HTR-8/SVneo (cell line): Measurements from ENCODE around the gene ARFGEF3.
"Not testable (repeated sequence)": the region's sequence is repeated elsewhere in the genome, so short reads cannot be mapped to it uniquely, and the experiment has no call there.

Source experiments
- DNase-seq: peaks from one replicate; pipeline ENCODE4 v3.0.0; 2011; ENCODE audit warnings: low spot score, mixed read lengths; ENCODE audit not compliant: insufficient read length
- FAIRE-seq: peaks from 2 replicates; lab custom pipeline; 2011; peaks lifted over from hg19 to GRCh38; lab: Jason Lieb, UNC

ARFGEF3 gene

DNA sequence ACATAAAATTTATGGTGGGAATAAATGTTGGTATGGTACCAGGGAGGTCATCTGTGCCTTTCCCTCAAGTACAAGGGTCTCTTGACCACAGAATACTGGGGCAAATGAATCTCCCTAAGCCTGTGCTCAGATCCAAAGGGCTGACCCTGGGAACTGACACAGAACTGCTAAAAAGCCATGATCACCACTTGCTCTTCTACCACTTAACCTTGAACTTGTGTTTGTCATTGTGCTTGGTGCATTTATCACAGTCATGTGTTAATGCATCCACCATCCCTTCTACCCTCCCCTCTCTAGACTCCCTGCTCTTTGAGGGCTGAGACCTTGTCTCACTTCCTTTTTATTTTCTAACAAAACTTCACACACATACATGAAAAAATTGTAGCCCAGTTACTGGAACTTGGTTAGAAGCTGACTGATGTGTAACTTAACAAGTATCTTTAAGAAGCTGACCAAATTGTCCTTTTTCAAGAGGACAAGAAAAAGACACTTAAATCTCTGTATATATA, 102.7 kb downstream of the ARFGEF3 start:
- DNase-seq, result no peak
- FAIRE-seq, result no peak

DNA sequence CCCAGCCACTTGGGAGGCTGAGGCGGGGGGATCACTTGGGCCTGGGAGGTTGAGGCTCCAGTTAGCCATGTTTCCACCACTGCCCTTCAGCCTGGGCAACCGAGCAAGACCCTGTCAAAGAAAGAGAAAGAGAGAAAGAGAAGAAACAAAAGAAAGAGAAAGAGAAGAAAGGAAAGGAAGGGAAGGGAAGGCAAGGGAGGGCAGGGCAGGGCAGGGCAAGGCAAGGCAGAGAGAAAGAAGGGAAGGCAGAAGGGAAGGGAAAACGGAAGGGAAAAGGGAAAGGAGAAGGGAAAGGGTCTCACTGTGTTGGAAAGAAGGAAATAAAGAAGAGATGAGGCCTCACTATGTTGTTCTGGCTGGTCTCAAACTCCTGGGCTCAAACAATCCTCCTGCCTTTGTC, 104.4 kb downstream of the ARFGEF3 start:
- FAIRE-seq, result no peak
- no peak for DNase-seq

DNA sequence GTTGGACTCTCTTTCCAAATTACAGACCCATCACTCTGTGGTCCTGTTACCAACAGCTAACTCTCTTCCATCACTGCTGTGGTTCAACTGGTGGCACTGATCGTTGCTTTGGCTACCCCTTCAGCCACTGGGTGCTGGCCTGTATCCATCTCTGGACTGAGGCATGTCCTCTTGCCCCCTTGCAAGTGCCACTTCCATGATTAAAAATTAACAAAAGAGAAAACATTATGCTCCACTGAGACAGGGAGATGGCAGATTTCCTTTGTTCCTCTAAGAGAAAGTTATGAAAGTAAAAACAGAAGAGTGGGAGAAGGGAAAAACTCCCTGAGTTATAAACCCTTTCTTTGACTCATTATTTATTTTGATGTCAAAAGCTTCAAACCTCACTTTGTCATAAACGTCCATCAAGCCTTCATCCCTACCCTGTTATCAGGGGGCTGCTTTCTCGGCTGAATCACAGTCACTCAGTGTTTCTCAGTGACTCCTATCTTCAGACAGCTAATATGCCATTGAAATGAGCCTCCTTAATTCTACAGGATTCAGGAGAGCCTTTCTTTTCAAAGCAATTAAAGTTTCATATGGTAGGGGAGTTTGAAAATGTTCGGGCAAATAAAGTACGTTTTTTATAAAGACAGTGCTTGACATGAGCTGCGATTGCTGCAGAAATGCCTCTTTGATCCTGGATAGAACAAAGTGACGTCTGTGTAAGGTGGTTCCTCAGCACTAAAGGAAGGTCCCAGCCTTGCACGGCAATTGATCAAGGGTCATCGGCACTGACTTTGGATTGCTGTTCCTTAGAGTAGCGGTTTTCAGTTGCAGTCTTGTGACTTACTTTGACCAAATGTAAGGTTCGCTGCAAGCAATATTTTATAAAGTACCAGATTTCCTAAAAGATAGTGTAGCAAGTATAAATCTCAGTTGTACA, 106.5 kb downstream of the ARFGEF3 start:
- DNase-seq, result no peak
- no peak for FAIRE-seq

DNA sequence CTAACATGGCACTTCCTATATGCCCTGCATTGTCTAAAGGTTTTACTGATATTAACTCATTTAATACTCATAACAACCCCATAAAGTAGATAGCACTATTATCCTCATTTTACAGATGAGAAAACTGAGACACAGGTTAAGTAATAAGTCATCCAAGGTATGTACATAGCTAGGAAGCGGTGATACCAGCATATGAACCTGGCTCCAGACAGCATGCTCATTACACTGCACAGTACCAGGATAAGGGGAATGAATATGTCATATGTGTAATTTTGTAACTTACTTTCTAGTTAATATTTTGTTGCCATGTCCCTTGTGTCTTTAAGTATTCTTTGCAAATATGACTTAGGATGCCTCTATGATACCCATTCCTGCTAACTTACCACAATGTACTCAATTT, 109.7 kb downstream of the ARFGEF3 start:
- no peak for FAIRE-seq
- DNase-seq, result no peak

DNA sequence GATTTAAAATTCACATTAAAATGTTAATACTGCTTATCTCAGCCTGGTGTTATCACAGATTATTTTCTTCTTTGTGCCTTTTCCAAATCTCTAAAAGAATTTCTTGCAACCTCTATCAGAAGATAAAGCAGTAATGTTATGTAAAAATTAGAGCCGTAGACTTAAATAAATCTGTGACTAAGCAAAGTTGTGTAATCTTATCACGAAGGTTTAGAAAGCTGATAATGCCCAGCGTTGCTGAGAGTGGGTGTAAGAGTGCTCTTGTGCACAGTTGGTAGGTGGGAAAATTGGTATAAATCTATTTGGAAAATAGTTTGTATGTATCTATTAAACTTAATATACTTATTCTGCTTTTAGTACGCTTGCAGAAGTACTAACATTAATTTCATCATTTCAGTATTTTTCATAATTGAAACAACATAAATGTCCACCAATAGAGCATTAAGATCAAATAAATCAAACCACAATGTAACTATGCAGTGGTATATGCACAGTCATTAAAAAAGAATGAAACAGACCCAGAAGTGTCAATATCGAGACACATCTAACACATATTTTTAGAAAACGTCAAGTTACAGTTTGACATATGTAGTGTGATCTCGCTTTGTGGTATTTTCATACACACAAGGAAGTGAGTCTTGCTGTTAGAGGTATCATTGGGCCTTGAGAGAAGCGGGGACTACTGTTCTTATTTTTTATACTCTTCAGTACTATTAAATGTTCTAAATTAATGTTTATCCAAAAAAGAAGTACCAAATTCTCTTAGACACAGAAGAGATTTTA, 111.0 kb downstream of the ARFGEF3 start:
- FAIRE-seq (no peak), DNase-seq (no peak)

DNA sequence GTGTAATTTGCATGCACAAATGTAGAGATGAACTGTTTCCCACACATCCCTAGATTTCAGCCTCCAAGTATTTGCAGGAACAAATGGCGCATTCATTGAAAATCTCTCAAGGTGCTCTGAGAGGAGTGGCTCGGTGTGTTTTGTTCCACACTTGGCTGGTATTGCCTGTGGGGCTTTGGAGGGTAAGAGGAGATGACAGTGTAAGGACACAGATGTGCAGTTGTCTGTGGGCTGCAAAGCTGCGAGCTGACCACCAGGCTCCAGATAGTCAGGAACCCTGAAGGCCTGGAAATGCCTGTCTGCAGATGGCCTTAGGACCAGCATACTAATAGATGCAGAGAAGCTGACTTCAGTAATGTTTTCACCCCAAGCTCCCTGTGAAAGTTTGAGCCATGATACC, 114.2 kb downstream of the ARFGEF3 start:
- FAIRE-seq, result no peak
- no peak for DNase-seq

DNA sequence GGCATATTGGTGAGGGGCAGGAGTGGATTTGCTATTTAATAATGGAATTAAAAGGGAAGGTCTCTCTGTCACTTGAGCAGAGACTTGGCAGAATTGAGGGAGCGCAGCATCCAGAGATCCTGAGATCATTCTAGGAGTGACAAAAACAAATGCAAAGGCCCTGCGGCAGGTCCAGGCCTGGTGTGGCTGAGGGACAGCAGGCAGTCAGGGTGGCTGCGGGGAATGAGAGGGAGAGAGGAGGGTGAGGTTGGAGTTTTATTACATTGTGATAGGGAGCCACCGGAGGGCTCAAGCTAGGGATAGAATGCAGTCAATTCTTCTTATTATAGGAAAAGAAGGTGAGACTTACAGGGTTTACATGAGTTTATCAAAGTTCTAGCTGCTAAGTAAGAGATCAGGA, 116.1 kb downstream of the ARFGEF3 start:
- FAIRE-seq (no peak), DNase-seq (no peak)

DNA sequence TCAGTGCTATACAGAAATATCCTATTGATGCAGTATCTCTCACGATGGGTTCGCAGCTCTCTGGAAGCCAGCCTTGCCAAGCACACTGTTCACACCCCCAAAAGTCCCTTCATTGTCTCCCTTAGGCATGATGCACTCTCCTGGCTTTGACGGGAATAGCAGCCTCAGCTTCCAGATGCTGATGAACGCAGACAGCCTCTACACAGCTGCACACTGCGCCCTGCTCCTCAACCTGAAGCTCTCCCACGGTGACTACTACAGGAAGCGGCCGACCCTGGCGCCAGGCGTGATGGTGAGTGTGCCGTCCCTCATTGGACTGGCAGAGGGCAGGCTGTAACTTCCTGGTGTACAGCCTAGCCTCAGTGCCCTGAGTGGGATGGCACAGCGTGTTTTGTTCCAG, 116.6 kb downstream of the ARFGEF3 start:
- DNase-seq, result peak; percentile 24
- no peak for FAIRE-seq

DNA sequence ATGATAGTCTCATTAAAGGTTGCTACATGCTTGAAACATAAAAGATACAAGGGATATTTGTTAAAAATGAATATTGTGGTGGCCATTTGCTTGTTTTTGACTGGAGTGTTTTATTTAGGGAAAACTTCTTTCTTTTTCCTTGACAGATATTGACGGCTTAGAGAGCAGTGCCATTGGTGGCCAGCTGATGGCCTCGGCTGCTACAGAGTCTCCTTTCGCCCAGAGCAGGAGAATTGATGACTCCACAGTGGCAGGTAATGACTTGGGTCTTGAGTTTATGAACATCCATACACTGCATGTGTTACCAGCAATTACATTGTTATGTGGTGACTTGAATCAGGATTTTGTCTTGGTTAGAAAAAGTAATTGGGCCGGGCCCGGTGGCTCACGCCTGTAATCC, 124.1 kb downstream of the ARFGEF3 start:
- FAIRE-seq, result no peak

DNA sequence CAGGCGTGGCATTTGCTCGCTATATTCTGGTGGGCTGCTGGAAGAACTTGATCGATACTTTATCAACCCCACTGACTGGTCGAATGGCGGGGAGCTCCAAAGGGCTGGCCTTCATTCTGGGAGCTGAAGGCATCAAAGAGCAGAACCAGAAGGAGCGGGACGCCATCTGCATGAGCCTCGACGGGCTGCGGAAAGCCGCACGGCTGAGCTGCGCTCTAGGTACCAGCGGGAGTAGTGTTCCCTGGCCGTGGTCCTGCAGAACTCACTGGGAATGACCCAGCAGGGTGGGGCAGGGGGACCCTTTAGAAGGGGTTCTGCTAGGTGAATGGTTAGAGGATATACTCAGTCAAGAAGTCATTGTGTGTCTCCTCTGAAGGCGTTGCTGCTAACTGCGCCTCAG, 125.0 kb downstream of the ARFGEF3 start:
- FAIRE-seq (no peak), DNase-seq (no peak)

More for the DNA sequence above, 124.1 kb downstream of the ARFGEF3 start:
- no peak for DNase-seq

DNA sequence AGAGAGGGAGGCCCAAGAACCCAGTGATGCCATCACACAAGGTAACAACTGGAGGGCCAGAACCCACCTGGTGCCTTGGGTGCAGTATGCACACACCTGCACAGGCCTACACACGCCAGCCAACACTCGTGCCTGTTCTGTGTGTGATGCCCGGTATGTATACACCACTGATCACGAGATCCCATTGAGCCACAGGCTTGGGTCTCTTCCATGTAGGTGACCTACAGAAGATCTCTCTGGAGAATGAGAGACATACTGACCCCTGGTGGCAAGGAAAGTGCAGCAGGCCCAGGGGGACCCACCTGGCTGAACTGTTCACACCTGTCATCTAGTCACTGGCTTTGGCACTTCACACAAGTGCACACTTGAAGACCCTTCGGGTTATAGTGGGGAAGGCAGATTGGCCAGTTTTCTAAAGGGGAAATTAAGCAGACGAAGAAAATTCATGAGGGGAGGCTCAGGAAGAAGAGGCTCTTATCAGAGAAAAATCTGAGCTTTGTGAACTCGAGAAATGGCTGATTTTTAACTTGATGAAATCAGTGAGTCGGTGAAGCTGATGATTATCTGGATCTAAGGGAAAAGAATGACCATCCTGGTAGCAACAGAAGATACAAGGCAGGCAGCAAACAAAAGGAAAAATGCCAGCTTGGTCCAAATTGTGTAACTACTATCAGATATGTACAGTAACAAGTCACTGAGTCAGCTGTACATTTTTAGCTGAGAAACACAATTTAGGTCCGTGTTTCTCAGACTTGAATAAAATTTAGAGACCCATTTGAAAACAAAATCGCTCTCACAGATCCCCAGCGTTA, 125.6 kb downstream of the ARFGEF3 start:
- FAIRE-seq (no peak), DNase-seq (no peak)

DNA sequence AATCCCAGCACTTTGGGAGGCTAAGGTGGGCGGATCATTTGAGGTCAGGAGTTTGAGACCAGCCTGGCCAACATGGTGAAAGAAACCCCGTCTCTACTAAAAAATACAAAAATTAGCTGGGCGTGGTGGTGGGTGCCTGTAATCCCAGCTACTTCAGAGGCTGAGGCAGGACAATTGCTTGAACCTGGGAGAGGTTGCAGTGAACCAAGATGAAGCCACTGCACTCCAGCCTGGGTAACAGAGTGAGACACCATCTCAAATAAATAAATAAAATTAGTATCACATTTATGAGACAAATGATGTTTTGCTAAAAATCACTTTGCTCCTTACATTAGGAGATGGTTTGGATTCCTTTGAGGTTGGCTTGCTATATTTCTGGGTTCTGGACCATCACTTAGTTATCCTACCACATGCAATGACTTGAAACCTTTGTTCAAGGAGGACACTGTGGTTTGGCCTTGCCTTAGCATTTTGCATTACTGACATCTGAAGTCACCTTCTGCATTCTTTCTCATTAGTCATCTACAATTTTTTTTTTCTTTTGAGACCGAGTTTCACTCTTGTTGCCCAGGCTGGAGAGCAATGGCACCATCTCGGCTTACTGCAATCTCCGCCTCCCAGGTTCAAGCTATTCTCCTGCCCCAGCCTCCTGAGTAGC, 126.8 kb downstream of the ARFGEF3 start:
- peak; percentile 71 for DNase-seq

DNA sequence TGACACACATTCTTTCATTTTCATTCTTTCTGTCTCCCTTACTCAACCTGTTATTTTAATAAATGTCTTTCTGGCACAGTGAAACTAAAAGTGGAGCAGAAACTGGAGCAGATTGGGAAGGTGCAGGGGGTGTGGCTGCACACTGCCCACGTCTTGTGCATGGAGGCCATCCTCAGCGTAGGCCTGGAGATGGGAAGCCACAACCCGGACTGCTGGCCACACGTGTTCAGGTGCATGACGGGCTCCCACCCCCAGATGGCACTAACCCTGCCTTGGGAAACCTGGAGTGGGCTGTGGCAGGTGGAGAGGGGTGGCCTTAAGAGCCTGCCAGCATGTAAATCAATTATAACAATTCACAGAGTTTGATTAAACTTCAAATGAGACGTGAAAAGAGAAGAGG, 128.0 kb downstream of the ARFGEF3 start:
- FAIRE-seq (no peak), DNase-seq (no peak)

More for the DNA sequence above, 126.8 kb downstream of the ARFGEF3 start:
- not testable (repeated sequence) for FAIRE-seq

DNA sequence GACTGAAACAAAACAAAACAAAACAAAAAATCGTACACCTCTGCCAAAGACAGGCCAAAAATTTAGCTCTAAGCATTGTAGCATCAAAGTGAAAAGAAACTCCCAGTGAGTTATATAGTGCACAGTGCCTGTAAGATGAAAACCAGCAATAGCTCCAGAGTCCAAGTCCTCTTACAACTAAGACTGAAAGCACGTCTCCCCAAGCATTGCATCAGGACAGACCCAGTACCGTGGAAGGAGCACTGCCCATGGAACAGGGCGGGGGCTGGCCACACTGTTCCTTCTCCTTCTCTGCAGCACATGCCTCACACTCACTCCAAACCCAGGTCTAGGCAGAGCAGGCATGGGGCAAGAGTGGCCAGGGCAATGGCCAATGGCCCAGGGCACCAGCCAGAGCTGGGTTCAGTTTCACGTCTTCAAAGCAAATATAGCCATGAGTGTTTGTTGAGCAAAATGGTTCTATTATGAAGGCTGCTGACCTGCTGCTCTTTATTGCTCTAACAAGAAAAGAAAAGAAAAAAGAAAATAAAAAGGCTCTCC, 128.8 kb downstream of the ARFGEF3 start:
- DNase-seq (no peak), FAIRE-seq (no peak)

DNA sequence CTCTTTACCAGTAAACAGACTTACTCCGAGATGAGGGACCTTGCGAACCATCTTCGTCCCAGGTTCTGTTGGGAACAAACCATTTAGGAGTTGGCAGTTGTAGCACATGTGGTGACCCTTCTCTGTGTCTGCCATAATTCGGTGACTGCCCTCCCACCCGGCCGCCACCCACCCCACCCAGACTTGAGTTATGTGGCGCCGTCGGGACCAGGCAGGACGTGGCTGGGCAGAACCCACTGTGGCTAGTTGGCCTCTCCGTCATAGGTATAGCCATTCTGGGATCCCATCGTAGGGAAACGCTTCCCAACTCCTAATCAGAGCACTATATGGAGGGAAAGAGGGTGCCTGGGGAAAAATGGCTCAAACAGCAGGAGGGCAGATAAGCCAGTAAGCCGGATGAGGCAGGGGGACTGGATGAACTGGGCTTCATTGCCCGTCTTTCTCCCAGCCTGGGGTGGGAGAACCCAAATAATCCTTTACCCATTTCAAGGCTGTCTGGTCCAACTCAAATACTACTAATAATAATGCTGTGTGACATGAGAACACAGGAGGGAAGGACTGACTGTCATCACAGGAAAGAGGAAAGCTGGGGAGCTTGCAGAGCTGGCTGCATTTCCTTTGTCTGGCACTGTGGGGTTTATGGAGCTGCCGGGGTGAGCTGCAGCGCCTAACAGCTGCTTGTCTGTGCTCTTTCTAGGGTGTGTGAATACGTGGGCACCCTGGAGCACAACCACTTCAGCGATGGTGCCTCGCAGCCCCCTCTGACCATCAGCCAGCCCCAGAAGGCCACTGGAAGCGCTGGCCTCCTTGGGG, 129.5 kb downstream of the ARFGEF3 start:
- DNase-seq (no peak), FAIRE-seq (no peak)

DNA sequence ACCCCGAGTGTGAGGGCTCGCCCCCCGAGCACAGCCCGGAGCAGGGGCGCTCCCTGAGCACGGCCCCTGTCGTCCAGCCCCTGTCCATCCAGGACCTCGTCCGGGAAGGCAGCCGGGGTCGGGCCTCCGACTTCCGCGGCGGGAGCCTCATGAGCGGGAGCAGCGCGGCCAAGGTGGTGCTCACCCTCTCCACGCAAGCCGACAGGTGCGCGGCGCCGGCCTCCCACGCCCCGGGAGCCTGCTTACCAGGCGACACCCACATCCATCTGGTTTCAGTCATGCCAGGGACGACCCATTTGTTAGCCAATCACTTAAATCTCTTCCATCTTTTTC, 130.1 kb downstream of the ARFGEF3 start:
- no peak for FAIRE-seq
- no peak for DNase-seq

DNA sequence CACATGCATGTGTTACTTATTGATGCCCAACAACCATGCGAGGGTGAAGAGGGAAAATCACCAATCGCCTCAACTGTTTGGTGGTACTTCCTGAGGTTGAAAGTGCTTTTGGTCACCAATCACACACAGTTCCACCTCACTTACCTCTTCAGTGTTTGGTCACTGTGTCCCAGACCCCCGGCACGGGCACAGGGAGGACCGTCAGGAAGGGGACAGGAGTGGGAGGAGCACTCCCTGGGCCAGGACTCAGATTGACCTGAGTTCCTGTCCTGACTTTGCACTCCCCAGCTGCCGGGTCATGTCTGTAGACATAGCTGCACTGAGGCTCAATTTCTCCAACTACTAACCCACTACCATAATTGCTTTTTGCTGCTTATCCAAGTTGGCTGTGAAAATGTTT, 130.7 kb downstream of the ARFGEF3 start:
- DNase-seq (no peak), FAIRE-seq (no peak)

DNA sequence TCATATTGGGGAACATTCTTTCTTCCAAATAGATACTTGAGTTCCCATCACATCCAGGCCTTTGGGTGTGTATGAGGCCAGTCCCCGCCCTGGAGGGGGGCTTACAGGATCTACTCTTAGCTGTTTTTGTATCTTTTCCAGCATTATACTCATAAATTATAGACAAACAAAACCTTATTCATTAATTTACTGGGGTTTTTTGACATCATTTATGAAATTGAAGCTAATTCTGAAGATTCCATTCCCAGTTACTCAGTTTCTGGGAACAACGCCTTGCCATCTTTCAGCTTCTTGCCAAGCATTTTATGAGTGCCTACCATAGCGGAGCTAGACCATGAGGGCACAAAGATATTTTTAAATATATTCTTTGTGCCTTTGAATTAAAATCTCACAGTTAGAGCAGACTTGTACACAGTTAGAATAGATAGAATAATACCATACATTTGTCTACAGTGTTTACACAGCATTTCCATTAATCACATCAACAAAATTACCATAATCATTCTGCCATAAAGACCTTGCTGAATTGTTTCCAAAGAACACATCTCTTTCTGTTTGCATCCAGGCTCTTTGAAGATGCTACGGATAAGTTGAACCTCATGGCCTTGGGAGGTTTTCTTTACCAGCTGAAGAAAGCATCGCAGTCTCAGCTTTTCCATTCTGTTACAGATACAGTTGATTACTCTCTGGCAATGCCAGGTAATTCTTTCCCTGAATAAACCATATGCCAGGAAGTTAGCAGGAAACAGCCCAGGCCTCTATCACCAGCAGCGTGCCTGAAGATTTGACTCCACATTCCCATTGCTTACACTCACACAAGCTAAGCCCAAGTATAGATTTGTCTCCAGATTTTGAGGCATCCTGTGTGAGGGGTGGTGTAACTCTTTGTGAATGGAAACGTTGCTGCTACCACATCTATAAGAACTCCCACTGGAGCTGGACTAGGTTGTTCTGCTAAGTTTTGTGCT, 132.0 kb downstream of the ARFGEF3 start:
- DNase-seq, result no peak
- no peak for FAIRE-seq
